NCI-H1105 (cell line): Measurements from ENCODE around the gene ECT2.
"Not testable (repeated sequence)": the region's sequence is repeated elsewhere in the genome, so short reads cannot be mapped to it uniquely, and the experiment has no call there.

ENCODE experiments used
- DNase-seq: peaks from one replicate; lab custom pipeline; 2025; lab: John Stamatoyannopoulos, UW

The ECT2 gene

GRCh38 chr3:172750368-172751174 lies at the start of gene ECT2:
TSS of gene ECT2 (plus strand) at chr3:172750726. CDS start at chr3:172754531, 3,805 bp downstream.
- DNase-seq, result peak; percentile 100

- DNase-seq, result no peak
Observed at GRCh38 chr3:172700936-172701455, 49.5 kb upstream of the ECT2 start.

GRCh38 chr3:172701751-172702150 lies 48.8 kb upstream of the ECT2 start:
- no peak for DNase-seq

GRCh38 chr3:172702256-172702655 lies 48.3 kb upstream of the ECT2 start:
- no peak for DNase-seq

GRCh38 chr3:172702731-172703130 lies 47.8 kb upstream of the ECT2 start:
- DNase-seq, result not testable (repeated sequence)

GRCh38 chr3:172704001-172704400 lies 46.5 kb upstream of the ECT2 start:
- DNase-seq, result no peak

- no peak for DNase-seq
Observed at GRCh38 chr3:172705170-172705569, 45.4 kb upstream of the ECT2 start.

GRCh38 chr3:172707030-172707429 lies 43.5 kb upstream of the ECT2 start:
- no peak for DNase-seq

- DNase-seq, result no peak
Observed at GRCh38 chr3:172707967-172708366, 42.6 kb upstream of the ECT2 start.

GRCh38 chr3:172708921-172709773 lies 41.4 kb upstream of the ECT2 start:
- DNase-seq, result no peak

- DNase-seq, result peak; percentile 25
Observed at GRCh38 chr3:172709774-172710663, 40.5 kb upstream of the ECT2 start.

GRCh38 chr3:172710664-172711453 lies 39.7 kb upstream of the ECT2 start, which contains the start of gene NCEH1:
TSS of gene NCEH1 (minus strand) at chr3:172711067. CDS start at chr3:172710984, 83 bp downstream.
- peak; percentile 95 for DNase-seq

GRCh38 chr3:172711454-172711795 lies 39.1 kb upstream of the ECT2 start:
- no peak for DNase-seq

- DNase-seq, result no peak
Observed at GRCh38 chr3:172713316-172713715, 37.2 kb upstream of the ECT2 start.

GRCh38 chr3:172716476-172716875 lies 34.0 kb upstream of the ECT2 start:
- no peak for DNase-seq

- no peak for DNase-seq
Observed at GRCh38 chr3:172717493-172718088, 32.9 kb upstream of the ECT2 start.

- DNase-seq, result not testable (repeated sequence)
Observed at GRCh38 chr3:172722536-172723040, 27.9 kb upstream of the ECT2 start.

GRCh38 chr3:172726380-172726779 lies 24.1 kb upstream of the ECT2 start:
- DNase-seq, result no peak

- no peak for DNase-seq
Observed at GRCh38 chr3:172735014-172735413, 15.5 kb upstream of the ECT2 start.

GRCh38 chr3:172739462-172739861 lies 11.1 kb upstream of the ECT2 start:
- DNase-seq, result no peak
